ENCODE data around the gene PLCG1.

DNA sequence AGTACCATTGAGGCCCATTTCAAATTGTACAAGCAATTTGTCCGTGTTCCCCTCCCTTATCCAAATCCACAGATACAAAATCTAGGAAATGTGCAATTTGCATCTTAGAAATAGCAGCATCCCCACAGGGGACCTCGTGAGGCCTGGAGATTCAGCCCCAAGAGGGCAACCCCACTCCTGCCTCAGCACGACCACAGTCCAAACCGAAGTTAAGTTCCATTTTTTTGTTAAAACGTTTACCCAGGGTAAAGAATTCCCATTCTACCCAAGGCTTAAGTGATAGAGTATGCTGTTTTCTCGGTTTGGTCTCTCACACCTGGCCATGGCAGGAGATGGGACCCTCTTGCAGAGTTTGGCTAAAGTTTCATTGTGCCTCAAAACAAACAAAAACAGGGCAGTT is 41.2 kb downstream of the PLCG1 start:
- no peak for TF ChIP-seq POLR2A (IDR thresholded peaks at IDR 0.05)
- TF ChIP-seq, protein P1, sequence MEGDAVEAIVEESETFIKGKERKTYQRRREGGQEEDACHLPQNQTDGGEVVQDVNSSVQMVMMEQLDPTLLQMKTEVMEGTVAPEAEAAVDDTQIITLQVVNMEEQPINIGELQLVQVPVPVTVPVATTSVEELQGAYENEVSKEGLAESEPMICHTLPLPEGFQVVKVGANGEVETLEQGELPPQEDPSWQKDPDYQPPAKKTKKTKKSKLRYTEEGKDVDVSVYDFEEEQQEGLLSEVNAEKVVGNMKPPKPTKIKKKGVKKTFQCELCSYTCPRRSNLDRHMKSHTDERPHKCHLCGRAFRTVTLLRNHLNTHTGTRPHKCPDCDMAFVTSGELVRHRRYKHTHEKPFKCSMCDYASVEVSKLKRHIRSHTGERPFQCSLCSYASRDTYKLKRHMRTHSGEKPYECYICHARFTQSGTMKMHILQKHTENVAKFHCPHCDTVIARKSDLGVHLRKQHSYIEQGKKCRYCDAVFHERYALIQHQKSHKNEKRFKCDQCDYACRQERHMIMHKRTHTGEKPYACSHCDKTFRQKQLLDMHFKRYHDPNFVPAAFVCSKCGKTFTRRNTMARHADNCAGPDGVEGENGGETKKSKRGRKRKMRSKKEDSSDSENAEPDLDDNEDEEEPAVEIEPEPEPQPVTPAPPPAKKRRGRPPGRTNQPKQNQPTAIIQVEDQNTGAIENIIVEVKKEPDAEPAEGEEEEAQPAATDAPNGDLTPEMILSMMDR (IDR thresholded peaks at IDR 0.05): no peak

Measured in body of pancreas (tissue), 4 donors.